HG02943 (cell line): ENCODE measurements around the gene DOCK9.
"Not testable (repeated sequence)": the region's sequence is repeated elsewhere in the genome, so short reads cannot be mapped to it uniquely, and the experiment has no call there.

ENCODE experiments used
- ATAC-seq: cut with Tn5 transposase; IDR thresholded peaks from one replicate; pipeline ENCODE4 v1.9.1; 2021; ENCODE audit warnings: mild to moderate bottlenecking, low read depth, moderate library complexity; ENCODE audit not compliant: unreplicated experiment

The DOCK9 gene

DNA sequence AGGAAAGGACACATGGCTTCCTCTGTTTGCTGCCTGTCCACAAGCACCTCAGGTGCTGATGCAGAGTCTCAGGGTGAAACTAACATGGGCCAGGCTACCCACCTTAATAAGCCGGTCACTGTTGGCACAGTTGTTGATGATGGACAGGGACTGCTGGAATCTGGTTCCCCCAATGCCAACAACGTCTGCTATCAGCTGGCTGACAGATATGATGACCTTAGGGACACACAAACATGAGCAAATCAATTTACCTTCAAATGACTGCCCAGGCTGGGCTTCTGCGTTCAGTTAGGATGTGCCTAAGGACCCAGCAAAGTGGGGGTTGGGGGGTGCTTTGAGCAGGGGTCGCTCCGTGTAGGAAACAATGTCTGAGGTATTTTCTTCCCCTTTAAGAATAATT is 148.3 kb downstream of the DOCK9 start:
- no peak for ATAC-seq

DNA sequence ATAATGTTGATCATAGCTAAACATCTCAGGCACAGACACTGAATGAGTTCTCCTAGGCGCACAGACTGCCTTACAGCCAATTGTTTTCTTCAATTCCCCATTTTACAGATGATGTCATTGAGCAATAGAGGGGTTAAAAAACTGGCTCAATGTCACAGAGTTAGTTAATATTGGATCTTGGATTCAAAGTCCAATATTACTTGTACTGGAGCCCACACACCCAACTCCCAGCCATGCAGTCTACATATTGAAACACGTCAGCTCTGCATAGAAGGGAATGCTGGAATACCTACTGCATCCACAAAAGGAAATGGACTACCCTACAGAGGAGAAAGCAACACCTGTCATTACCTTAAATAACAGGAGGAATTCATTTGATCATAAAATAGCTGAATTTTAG is 149.2 kb downstream of the DOCK9 start:
- ATAC-seq: no peak

GRCh38 chr13:98827449-98827848 is 150.4 kb downstream of the DOCK9 start:
- no peak for ATAC-seq

DNA sequence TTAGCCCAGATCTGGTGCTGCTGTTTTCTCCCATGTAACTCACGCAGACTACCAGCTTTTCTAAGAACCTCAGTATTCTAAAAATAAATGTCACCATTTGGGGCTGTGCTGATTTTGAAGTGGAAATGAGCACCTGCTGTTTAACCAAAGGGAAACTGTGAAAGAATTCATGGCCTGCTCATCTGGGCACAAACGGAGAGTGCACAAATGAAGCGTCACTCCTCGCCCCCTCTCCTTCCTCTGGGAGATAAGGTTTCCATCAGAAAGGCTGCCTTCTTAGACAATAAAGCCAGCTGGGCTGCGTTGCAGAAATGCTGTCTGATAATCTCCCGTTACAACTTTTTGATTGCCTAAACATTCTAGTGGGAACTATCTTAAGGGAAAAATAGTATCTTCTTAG is 151.7 kb downstream of the DOCK9 start:
- ATAC-seq: no peak

DNA sequence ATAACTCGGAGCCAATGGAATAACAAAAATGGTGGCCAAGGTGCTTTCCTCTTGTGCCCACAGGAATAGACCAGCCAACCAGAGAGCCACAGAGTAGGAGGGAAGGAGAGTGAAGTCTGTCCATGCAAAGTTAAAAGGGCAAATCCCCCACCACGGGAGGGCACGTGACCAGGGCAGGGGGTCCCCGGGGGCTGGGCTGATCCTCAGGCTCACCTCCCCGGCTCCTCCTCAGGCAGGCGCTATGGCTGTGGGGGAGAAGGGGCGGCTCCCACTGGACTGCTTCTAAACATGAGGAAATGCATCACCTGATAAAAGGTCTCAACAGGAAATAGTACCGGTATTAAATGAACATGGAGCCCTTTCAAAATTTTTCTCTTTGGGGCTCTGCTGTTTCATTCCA is 152.2 kb downstream of the DOCK9 start:
- no peak for ATAC-seq

GRCh38 chr13:98824376-98825160 is 153.3 kb downstream of the DOCK9 start:
- ATAC-seq: no peak

DNA sequence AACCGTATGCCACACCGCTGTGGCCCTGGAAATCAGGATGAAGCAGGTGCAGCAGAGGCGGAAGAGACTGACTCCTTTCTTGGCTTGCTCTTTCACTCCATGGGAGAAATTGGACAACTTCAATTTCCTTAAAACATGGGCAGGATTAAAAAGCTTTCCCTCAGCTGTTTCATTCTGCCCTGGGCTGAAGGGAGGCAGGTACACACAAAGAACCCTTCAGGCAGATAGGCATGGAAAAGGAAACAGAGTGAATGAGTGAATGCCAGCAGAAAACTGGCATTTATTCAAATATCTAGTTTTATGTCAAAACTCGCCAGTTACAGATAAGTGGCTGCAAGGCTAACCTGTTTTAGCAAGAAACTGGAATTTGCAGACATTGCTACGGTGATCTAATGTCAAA is 154.4 kb downstream of the DOCK9 start:
- no peak for ATAC-seq

GRCh38 chr13:98822225-98822606 is 155.6 kb downstream of the DOCK9 start:
- ATAC-seq: no peak

DNA sequence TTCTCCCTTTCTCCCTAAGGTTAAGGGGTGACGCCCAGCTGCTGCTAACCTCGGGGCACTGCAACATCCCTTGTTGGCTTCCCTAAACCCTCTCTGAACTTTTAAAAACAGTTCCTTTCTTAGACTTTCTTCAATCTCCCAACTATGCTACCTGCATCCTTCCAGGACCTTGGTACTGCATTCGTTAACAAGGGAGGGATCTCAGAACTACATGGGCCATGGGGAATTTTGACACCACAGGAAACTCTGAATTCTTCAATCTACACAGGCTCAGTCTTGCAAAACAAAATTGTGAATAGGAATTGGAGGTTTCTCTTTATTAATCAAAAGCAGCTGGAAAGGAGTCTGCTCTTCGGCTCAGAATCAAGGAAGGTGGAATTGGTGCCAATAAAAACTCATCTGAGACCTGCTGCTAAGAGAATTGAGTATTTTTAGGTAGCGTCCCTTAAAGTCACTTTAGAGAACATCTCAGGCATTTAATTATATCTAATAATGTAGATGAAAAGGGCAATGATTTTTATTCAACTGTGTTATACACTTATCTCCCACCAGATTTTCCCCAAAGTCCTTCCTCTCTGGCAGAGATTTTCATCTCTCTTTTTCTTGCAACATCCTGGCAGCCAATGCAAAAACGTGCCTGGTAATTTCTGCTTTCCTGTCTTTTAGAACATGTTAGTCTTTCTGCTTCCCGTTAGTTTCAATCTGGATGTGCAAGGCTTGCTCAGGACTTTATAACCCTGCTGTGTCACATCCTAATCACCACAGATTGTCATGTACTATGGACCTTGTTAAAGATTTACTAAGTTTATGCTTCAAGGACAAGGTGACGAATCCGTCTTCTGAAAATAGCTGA is 156.3 kb downstream of the DOCK9 start:
- ATAC-seq: no peak

DNA sequence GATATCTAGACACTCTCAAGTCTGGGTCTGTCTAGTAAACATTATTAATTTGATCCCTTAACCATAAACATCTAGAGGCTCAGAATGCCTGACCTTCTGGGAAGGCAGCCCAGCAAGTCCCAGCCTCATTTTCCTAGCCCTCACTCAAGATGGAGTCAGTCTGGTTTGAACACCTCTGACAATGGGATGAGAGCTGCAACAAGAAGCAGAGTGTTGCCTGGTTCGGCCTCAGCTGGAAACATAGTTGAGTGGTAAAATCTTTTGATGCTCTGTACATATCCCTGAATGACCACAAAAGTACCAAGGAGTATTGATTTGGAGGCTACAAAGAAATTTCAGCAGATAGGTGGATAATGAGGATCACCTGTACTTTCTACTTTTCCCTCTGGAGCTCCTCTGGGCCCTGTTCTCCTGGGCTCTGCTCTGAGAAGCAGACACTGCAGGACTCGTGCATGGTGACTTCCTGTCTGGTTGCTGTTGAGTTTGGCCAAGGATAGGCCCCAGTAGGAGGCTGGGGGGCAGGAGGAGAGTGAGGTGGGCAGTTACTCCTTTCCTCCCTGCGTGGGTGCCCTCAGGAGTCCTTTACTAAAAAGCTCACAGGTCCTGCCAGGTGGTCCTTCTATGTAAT is 157.0 kb downstream of the DOCK9 start:
- no peak for ATAC-seq

- ATAC-seq: no peak
Observed at GRCh38 chr13:98820300-98820699, 157.6 kb downstream of the DOCK9 start.

GRCh38 chr13:98819382-98820010 is 158.4 kb downstream of the DOCK9 start:
- ATAC-seq: no peak

- no peak for ATAC-seq
Observed at GRCh38 chr13:98816406-98816805, 161.5 kb downstream of the DOCK9 start.

DNA sequence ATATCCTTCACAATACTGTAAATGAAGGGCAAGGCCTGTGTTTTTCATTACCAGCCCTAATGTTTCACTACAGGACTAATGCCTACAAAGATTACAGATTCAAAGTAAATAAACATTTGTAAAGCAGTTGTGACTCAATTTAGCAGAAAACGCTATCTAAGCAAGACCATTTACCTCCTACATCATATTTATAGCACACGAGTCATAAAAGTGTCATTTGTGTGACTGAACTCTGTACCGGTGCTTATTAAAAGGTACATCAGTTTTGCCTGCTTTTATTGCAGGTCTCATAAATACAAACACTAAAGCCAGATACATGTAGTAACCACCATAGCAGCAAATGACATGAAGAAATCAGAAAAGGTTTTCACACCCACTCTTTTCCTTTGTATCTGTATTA is 163.9 kb downstream of the DOCK9 start:
- ATAC-seq: no peak

DNA sequence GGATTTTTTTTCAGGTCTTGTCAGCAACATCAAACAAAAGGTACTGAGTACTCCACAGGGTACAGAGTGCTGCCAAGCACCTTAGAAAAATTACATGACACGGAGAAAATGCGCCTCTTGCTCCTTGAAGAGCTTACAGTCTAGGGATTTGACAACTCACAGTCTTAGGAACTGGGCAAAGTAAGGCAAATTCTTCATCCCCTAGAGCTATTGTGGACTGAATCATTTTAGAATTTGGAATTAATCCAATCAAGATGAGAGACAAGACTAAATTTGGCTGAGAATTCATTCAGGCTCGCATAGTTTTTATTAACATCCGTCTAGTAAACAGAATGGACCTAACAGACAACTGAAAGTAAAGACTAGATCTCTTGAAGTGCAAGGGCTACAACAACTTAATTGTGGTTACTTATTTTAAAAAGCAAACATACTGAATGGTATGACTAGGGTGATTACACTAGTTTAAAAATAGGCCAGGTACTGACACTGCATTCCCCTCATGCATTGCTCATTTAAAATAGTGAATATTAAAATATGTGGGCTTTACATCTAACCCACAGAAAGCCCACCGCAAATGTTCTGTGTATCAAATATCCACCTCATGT is 165.6 kb downstream of the DOCK9 start:
- not testable (repeated sequence) for ATAC-seq

DNA sequence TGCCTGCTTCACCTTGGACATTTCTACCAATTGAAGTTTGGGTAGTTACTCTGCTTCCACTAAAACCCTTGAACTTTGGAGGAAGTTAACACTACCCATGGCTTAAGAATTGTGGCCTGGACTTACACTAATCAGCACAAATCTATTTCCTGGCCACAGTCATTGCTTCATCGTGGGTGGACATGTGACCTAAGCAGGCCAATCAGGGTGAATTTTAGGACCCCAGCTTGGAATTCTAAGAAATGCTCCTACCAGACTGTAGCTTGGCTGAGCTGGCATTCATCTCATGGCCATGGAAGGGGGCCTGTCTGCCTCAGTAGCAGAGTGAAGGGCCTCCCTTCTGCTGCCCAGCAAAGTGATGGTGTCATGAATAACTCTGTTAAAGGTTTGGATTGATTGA is 167.1 kb downstream of the DOCK9 start:
- ATAC-seq: no peak

GRCh38 chr13:98809345-98809777 is 168.5 kb downstream of the DOCK9 start:
- ATAC-seq: no peak

- no peak for ATAC-seq
Observed at GRCh38 chr13:98807774-98808173, 170.1 kb downstream of the DOCK9 start.

DNA sequence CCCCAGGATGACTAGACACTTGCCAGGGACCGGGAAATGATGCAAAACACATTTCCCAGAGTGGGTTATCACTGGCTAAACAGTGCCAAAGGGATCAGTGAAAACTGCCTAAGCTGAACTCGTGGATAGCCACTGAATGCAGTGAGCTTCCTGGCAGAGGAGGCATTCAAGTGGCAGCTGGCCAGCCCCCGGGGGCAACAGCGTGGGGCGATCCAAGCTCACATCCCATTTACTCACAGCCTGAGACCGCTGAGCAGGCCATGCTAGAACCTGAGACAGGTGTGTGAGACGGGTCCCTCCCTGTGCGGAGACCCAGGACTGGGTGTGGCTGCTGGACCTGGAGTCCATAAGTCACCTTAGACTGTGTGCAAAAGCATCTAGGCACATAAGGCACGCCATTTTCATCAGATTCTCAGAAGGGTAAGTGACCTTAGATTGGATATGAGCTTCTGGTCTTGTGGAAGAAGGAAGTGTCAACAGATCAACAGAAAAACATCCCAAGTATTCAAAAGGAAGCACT is 173.5 kb downstream of the DOCK9 start:
- ATAC-seq: no peak

GRCh38 chr13:98803921-98804320 is 173.9 kb downstream of the DOCK9 start:
- no peak for ATAC-seq
